Measurements from ENCODE around the gene PARP11.

DNA sequence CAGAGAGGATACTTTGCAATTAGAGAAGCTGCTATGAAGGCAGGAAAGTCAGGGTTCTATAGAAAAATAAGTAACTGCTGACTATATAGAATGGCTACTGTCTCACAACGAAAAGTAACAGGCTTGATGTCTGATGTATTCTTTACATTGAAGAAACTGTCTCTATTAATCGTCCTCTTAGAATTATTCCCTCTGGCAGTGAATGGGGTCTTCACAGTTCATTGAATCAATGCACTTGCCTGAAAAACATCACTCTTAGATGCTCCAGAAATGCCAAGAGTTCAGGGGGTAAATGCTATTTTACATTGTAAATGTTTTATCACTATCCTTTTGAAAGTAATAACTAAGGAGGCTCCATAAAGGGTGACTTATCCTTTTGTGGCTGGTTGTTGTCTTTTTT, 82.6 kb downstream of the PARP11 start:
- TF ChIP-seq RELA (CRISPR knock-in tag; IDR thresholded peaks at IDR 0.05; ENCODE audit: borderline replicate concordance) (no peak), ELF4 (CRISPR knock-in tag; IDR thresholded peaks at IDR 0.05; ENCODE audit: low read depth) (no peak), RORB (CRISPR knock-in tag; IDR thresholded peaks at IDR 0.05) (no peak), NR1H2 (CRISPR knock-in tag; IDR thresholded peaks at IDR 0.05) (no peak), ETV6 (CRISPR knock-in tag; IDR thresholded peaks at IDR 0.05) (no peak), CREM (CRISPR knock-in tag; IDR thresholded peaks at IDR 0.05) (no peak), NFATC4 (CRISPR knock-in tag; IDR thresholded peaks at IDR 0.05) (no peak), NFYB (CRISPR knock-in tag; conservative IDR thresholded peaks at IDR 0.05; ENCODE audit: low read depth) (no peak)
- TF ChIP-seq, protein P1, sequence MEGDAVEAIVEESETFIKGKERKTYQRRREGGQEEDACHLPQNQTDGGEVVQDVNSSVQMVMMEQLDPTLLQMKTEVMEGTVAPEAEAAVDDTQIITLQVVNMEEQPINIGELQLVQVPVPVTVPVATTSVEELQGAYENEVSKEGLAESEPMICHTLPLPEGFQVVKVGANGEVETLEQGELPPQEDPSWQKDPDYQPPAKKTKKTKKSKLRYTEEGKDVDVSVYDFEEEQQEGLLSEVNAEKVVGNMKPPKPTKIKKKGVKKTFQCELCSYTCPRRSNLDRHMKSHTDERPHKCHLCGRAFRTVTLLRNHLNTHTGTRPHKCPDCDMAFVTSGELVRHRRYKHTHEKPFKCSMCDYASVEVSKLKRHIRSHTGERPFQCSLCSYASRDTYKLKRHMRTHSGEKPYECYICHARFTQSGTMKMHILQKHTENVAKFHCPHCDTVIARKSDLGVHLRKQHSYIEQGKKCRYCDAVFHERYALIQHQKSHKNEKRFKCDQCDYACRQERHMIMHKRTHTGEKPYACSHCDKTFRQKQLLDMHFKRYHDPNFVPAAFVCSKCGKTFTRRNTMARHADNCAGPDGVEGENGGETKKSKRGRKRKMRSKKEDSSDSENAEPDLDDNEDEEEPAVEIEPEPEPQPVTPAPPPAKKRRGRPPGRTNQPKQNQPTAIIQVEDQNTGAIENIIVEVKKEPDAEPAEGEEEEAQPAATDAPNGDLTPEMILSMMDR (IDR thresholded peaks at IDR 0.05) = no peak
- TF ChIP-seq, protein P2, sequence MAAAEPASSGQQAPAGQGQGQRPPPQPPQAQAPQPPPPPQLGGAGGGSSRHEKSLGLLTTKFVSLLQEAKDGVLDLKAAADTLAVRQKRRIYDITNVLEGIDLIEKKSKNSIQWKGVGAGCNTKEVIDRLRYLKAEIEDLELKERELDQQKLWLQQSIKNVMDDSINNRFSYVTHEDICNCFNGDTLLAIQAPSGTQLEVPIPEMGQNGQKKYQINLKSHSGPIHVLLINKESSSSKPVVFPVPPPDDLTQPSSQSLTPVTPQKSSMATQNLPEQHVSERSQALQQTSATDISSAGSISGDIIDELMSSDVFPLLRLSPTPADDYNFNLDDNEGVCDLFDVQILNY (CRISPR knock-in tag; IDR thresholded peaks at IDR 0.05) = no peak
- TF ChIP-seq, protein P3, sequence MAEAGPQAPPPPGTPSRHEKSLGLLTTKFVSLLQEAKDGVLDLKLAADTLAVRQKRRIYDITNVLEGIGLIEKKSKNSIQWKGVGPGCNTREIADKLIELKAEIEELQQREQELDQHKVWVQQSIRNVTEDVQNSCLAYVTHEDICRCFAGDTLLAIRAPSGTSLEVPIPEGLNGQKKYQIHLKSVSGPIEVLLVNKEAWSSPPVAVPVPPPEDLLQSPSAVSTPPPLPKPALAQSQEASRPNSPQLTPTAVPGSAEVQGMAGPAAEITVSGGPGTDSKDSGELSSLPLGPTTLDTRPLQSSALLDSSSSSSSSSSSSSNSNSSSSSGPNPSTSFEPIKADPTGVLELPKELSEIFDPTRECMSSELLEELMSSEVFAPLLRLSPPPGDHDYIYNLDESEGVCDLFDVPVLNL (CRISPR knock-in tag; IDR thresholded peaks at IDR 0.05; ENCODE audit: borderline replicate concordance, low read depth) = no peak
- TF ChIP-seq, protein P4, sequence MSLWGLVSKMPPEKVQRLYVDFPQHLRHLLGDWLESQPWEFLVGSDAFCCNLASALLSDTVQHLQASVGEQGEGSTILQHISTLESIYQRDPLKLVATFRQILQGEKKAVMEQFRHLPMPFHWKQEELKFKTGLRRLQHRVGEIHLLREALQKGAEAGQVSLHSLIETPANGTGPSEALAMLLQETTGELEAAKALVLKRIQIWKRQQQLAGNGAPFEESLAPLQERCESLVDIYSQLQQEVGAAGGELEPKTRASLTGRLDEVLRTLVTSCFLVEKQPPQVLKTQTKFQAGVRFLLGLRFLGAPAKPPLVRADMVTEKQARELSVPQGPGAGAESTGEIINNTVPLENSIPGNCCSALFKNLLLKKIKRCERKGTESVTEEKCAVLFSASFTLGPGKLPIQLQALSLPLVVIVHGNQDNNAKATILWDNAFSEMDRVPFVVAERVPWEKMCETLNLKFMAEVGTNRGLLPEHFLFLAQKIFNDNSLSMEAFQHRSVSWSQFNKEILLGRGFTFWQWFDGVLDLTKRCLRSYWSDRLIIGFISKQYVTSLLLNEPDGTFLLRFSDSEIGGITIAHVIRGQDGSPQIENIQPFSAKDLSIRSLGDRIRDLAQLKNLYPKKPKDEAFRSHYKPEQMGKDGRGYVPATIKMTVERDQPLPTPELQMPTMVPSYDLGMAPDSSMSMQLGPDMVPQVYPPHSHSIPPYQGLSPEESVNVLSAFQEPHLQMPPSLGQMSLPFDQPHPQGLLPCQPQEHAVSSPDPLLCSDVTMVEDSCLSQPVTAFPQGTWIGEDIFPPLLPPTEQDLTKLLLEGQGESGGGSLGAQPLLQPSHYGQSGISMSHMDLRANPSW (CRISPR knock-in tag; conservative IDR thresholded peaks at IDR 0.05; ENCODE audit: low read depth) = no peak
- TF ChIP-seq, protein P5, sequence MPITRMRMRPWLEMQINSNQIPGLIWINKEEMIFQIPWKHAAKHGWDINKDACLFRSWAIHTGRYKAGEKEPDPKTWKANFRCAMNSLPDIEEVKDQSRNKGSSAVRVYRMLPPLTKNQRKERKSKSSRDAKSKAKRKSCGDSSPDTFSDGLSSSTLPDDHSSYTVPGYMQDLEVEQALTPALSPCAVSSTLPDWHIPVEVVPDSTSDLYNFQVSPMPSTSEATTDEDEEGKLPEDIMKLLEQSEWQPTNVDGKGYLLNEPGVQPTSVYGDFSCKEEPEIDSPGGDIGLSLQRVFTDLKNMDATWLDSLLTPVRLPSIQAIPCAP (CRISPR knock-in tag; IDR thresholded peaks at IDR 0.05) = no peak

Measured in WTC11 (cell line).